Activated CD4-positive, alpha-beta T cell treated with anti-CD3 and anti-CD28 coated beads, Interleukin-2, Interleukin-4, amounts not matched to agents 100 ng/mL and 50 ng/mL, durations not matched to agents 16 hours and 8 hours (primary cell): ENCODE data around the gene CORO1C.
A peak's percentile ranks its signal among the peaks of the same experiment; 100 is the strongest.

Experiments used
- DNase-seq: peaks from one replicate; pipeline ENCODE4 v3.0.0-alpha.2; 2020; ENCODE audit warnings: low spot score

CORO1C gene

GRCh38 chr12:108647585-108648287 is 83.6 kb downstream of the CORO1C start:
- DNase-seq: no peak

DNA sequence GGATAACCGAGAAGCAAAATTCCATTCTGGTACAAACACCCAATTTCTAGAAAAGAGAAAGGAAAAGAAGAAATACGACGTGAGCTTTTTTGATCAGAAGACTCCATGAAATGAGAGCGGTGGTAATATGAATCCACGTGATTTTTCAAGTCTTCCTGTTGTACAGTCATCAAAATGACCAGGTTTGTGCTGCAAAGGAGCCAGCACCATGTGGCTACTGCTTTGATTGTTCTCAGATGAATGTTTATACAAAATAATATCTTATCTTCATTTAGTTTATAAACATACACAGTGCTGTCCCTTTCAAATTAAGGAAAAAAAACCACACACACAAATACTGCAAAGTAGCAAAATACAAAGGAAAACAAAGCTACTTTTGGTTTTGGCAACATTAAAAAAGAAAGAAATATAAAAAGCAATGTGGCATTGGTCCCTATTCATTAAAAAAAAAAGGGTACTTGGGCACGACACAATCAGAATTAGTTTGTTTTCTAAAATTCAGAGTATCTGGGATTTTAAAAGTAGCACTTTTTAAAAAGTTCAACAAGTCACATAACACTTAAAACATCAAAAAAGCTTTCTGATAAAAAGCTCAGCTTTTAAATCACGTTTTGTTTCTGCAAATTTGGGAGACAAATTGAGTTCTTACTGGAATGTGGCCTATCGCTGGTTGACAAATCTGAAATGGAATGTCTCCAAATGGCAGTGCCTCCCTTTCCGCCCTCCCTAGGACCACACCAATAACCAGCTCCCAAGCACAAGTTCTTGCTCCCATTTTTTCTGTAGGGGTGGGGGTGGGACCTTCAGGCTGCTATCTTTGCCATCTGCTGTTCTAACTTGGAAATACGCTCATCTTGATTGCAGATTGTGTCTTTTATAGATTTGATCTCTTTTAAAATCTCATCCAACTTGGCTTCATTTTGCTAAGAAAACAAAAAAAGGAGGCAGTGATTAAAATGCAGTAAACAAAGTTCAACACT is 84.4 kb downstream of the CORO1C start:
- no peak for DNase-seq

GRCh38 chr12:108645686-108646599 is 85.4 kb downstream of the CORO1C start:
- no peak for DNase-seq

DNA sequence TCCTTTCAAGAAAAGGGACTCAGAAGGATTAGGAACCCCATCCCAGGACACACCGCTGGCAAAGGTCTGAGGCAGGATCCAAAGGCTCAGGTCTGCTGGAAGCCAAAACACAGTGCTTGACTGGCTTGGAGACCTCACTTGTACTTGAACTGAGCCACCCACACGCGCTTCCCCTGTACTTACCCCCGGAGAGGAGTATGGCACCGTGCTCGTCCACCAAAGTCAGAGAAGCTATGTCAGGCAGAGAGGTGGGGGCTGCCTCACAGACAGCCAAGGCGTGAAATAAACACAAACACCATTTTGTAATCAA is 86.6 kb downstream of the CORO1C start:
- DNase-seq: no peak

DNA sequence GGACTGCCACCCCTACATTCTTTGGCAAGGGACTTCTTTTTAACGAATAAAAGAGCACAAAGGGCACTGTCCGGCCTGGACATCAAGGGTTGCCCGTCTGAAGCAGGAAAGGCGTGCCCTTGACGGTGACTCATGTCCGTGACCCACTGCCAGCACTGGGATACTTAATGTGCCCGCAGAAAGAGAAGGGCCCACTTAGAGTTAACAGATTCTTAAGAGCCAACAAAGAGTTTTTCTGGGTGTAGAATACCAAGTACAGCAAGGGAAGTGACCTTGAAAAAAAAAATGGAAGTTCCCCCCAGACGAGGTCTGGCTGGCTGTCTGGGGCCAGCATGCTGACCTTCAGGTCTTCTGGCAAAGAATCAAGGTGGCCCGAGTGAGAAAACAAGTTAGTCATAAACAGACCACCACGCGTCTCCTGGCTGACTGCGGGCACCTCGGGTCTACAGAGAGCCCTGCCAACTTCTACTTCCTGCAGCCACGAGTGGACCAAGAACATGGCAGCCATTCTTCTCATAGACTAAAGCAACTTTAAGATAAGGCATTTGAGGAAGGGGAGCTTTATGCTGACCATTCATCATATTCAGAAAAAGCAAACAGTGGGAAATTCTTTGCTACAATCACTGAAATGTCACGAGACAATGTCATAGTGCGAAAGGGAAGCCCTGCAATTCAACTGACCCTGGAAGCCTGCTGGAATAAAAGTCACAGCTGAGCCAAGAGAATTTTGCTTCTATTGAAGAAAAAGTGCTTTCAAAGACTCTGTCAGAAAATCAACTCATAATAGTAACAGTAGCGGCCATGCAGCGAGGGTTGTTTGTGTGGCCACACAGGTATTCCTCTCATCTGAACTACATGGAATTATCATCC is 87.1 kb downstream of the CORO1C start:
- DNase-seq: no peak

GRCh38 chr12:108642899-108643654 is 88.2 kb downstream of the CORO1C start:
- DNase-seq: no peak

DNA sequence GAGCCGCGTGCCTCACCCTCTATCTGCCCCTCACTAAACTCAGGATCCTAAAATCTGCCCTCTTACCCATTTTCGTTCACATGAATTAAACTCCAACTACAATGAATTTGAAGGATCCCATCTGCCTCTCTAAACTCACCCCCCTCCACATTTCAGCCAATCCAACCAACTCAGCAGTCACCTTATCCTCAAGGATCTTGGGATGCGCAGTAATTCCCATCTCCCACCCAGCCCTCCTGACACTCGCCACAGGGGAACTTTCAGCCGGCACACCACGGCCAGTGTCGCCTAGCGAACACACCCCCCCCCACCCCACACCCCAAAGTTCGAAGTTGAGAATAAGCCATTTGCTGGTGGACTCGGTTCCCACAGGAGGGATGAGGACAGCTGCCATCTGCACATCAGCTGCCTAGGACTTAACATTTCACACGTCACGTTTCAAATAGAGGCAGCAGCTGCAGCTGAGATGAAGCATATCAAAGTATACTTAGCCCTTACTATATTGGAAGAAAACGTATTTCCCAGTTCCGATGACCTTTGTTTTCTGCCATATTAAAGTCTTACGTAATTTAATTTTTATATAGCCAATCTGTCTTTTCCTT is 88.9 kb downstream of the CORO1C start:
- no peak for DNase-seq

DNA sequence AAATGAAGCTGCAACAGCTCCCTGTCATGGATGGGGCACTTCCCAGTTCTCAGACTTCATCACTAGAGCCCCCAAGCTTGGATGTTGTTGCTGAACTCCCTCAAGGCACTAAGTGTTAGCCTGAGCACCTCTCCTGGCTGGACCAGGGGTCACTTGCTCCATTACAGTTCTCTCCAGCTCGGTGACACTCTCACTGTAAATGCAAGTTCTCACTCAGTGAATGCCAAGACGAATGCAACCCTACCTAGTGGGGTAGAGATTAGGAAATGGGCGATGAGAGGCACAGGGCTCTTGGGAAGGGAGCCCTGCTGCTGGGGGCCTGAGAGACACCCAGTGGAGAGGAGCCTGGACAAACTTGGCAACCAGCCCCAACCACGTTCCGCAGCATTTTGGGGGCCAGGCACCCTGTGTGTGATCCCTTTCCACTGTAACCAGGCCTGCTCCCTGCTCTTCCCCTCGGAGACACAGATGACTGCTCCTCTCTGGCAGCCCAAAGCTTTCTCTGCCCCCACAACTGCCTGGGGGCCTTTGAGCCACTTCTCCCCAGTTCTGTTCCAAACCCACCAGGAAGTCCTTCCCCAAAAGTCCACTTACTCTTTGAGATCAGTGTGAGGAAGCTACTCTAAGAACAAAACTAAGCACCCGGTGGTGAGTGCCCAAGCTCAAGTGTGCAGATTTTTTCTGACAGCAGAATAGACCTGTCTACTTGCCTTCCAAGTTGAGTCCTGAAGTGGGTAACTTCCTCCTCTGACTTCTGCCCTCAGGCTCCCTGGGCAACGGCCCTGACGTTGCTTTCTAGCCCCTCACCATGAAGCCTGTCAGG is 89.7 kb downstream of the CORO1C start:
- no peak for DNase-seq

- DNase-seq: no peak
These were observed 90.4 kb downstream of the CORO1C start for GRCh38 chr12:108640802-108641445.

GRCh38 chr12:108638997-108639822 is 92.1 kb downstream of the CORO1C start:
- DNase-seq: no peak

DNA sequence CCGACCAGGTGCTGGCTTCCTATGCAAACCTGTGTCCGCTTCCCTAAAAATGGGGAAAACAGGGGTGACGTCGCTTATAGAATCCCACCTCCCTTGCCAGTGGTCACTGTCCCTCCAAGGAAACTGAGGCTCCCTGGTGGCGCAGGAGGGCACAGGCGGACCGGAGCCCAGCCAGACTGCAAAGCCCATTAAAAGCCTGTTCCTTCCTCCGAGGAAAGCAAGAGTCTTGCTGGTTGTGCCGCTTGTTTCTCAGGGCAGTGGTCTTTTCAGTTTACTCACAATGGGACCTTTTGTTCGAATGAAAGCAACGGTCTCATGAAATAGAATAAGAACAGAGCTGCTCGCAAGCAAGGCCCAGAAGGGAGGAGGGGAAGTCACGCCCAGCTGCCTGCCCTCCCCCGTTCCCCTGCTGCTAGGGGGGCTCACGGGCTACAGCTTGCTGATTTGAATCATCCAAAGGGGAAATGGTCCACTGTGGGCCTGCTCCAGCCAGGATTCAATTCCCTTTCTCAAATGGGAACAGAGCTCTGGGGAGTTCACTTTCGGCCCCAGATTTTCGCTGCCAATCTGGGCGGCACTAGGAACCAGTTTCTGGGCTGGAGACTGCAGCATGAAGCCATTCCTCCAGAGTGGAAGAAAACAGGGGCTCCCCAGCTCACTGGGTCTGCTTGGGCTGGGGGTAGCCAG is 93.0 kb downstream of the CORO1C start:
- no peak for DNase-seq

GRCh38 chr12:108637222-108637971 is 93.9 kb downstream of the CORO1C start:
- DNase-seq: no peak

GRCh38 chr12:108635997-108636808 is 95.1 kb downstream of the CORO1C start:
- no peak for DNase-seq

- peak; percentile 78 for DNase-seq
These were observed 95.9 kb downstream of the CORO1C start for GRCh38 chr12:108635201-108635996.

DNA sequence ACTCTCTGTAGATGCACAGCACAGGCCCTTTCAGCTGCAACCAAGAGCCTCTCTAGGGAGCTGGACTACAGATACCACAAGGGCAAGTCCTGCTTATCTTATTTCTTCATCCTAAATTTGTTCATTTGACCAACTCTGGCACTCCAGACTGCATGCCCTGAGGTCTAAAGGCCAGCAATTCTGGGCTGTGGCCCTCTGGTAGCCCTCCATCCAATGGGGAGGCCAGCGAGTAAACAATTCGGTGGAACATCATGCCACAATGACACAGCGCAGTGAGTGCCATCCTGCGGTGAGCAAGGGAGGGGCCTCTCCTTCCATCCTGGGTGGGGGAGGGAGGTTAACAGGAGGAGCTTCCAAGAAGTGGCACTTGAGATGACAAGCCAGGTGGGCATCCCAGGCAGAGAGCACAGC is 97.0 kb downstream of the CORO1C start:
- peak; percentile 90 for DNase-seq
